GOT3 (cell line): ENCODE measurements around the gene PLA2G12A.

Source experiments
- DNase-seq: peaks from one replicate; lab custom pipeline; 2025; ENCODE audit warnings: mixed read lengths; lab: John Stamatoyannopoulos, UW

The PLA2G12A gene

DNA sequence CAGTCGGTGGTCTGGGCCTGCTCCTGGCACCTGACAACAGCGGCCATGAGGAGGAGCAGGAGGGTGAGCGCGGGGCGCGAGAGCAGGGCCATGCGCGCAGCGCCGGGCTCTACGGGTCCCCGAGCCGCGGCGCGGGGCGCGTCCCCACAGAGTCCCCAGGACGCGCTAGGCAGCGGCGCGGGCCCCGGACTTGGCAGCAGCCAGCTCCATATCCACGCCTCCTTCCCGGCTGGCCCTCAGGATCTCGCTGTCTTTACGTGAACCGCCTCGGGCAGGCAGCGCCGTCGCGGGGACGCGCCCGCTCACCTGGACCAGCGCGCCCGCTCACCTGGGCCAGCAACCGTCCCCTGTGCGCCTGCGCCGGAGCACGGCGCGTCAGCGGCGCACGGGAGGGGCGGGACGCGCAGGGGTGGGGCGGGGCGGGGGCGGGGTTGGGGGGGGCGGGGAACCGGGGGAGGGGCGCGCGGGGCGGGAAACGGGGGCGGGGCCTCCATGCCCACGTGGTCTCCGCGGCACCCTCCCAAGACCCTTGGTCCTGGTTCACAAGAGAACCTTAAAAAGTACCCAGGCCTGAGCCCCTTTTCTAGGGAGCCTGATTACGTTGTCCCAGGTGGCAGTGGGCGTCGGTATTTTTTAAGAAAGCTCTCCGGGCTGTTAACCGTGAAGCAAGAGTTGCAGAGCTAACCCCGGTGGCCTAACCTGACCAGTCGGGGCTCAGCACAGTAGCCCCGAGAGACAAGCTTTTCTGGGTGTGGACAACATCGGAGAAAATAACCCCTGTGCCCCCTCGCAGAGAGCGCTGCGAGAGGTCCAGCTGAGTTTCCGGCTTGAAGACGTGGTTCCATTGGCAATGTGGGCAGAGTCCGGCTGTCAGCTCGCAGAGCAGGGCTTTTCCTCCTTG lies at the start of gene PLA2G12A:
TSS of gene PLA2G12A (minus strand) at position 353 of the 901 bp plus-strand sequence. CDS start at position 92, 261 bp downstream.
- peak; percentile 40 for DNase-seq

DNA sequence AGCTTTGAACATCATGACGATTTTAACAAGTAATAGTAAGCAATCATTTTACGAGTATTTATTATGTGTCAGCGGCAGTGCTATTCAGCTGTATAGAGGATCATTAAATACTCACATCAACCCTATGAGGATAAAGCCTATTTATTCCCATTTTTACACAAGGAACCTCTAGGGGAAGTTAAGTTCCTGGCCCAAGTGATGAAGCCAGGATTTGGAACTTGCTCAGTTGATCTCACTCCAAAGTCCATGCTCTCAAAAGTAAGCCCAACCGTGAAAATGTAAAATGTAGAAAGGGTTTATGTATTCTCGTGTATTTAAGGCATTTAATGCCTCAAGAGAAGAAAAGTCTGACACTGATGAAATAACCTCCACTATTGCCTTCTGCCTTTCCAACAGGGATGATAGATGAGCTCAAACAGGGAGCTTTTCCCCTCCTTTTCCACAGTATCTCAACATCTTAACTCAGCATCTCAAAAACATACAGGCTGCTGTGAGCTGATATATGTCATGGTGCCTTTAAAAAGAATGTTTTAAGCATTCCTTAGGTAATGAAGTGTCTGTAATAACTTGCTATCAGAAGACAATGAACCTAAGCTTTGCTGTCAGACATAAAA lies 35.0 kb upstream of the PLA2G12A start:
- DNase-seq, result no peak

DNA sequence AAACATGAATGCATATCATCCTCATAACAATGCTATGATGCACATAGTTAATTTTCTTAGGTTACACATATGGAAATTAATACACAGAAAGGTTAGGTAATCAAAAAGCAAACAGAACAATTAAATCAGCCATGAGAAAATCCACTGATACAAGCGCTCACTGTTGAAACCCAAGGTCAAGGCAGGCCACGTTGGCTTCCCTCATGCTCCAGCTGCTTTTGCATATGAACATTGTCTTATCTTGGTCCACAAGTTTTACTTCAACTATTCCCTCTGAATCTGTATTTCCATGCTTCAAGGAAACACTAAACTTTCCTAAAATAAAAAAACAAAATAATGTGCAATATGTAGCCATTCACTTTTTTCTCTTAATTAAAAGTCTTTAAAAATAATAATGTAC lies 34.5 kb upstream of the PLA2G12A start:
- no peak for DNase-seq

DNA sequence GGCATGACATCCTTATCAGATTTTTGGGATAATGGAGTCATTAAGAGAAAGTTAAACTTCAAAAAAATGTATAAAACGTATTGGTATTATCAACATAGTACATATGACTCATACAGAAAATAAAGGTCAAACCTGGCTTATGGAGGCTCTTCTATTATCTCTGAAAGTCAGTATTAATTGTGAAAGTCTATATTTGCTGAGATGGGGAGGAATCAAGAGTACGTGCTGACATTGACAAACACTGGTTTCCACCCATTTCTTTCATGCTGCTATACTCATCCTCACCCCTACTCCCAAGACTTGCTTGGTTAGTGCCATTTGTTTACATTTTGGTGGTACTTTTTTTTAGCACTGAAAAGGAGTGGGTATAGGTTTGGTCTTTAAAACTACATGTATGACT lies 30.8 kb upstream of the PLA2G12A start:
- DNase-seq, result no peak

DNA sequence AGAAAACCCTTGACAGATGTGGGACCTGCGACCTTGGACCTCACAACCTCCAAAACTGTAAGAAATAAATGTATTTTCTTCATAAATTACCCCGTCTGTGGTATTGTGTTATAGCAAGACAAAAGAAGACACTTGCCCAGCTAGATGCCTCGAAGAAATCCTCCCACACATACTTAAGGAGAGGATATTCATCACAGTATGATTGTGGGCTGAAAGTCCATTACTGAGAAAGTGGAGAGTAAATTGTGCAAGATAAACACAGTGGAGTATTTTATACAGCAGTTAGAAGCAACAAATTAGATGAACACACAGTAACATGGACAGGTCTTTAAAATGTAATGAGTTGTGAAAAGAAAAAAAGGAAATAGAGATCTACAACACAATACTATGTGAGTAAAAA lies 25.8 kb upstream of the PLA2G12A start:
- DNase-seq, result no peak

DNA sequence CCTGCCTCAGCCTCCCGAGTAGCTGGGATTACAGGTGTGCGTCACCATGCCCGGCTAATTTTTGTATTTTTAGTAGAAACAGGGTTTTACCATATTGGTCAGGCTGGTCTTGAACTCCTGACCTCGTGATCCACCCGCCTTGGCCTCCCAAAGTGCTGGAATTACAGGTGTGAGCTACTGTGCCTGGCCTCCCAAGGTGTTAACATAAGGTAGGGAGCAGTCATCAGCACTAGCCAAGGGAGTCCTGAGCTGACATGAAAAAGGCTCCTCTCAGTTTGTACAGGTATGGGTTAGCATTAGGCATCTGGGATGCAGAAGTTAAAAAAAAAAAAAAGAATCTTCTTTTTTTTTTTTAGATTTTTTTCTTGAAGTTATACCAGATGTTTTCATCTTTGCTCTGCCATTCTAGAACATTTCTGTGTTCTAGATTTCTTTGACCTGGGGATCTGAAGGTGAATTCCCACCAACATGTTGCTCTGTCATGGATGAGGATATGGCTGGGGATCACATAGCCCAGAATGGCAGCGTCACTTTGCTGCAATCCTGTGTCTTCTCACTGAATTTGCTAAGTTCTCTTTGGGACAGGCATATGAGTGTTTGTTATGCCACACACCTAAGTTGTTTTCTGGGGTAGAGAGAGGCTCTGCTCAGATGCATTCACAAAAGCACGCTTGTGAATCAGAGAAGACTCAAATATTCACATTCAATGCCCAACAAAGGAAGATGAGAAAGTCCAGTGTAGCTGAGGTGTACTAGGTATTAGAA lies 24.4 kb upstream of the PLA2G12A start:
- no peak for DNase-seq

DNA sequence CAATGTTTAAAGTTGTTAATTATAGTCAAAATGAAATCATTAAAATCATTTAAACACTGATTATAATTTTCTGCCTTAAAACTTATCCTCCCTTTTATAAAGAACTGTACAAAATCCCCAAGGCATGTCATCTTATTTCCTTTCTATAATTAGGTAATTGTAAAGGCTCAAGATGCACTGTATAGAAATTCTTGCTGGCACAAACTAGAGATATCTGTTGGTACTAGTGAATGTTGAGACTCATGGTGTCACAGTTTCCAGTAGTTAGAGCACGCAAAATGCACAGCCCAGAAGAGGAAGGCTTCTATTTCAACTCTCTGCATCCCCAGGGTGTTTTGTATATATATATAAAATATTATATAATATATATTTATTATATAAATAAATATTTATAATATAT lies 22.7 kb upstream of the PLA2G12A start:
- no peak for DNase-seq

DNA sequence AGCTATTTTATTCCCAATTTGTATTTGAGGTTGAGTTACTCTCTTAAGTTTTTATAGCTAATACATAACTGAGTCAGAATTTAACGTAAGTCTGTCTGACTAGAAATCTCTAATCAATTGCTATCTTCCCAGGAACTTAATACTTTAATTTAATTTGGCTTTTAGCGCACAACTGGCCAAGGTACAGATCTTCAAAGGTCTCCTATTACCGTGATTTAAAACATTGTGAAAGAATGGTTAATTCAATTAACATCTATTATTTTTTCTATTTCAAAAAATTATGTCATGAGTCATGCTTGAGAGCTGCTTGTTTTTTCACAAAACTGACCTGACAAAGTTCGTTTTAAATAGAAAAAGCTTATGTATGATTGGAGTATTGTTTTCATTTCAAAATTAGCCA lies 22.0 kb upstream of the PLA2G12A start:
- no peak for DNase-seq

DNA sequence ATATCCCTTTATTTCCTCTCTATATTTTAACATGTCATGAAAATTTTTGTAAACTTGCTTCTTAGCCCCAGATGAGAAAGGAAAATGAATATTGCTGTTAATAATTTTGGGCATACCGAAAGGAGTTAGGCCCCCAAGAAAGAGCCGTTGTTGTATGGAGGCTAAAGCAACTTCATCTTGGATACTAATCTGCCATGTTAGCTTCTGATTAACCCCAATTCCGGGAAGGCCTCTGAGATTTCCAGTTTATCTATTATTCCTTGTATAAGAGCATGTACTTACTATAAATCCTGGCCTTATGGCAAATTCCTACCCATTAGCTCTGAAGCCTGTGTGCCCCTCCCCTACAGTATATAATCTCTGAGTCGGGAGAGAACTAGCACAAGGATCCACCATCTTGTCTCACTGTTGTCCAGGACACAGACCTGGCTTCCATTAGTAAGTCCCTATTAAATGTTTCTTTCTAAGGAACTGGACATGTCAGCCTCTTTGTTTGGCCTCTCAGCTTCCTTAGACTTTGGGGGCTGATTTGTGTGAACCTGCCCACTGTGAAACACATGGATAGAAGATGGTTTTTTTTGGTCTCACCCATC lies 20.9 kb upstream of the PLA2G12A start:
- DNase-seq, result no peak

DNA sequence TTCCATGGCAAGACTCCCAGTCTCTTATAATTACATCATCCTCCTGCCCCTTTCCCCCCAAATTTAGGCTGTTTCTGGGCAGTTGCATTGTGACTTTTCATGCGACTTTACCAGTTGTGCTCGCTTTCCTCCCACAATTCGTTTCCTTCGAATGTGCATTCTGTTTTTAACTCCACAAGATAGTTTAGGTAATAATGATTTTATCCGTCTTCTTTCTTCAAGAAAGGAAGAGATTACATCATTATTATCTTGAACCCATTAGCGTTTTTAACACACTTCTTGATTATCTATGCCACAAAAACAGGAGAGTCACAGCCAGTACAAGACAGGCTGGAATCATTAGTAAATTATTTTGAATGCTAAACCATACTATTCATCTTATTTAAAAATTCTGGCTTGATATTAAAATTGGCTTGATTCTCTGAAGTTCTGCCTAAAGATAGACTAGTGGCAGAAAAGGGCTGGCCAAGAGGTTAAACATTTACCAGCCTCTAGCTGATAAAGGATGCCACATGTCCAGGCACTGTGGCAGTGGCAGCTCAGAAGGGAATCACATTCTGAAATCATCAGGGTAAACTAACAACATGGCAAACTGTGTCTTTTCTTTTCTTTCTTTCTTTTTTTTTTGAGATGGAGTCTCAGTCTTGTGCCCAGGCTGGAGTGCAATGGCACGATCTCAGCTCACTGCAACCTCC lies 19.7 kb upstream of the PLA2G12A start:
- DNase-seq, result no peak

DNA sequence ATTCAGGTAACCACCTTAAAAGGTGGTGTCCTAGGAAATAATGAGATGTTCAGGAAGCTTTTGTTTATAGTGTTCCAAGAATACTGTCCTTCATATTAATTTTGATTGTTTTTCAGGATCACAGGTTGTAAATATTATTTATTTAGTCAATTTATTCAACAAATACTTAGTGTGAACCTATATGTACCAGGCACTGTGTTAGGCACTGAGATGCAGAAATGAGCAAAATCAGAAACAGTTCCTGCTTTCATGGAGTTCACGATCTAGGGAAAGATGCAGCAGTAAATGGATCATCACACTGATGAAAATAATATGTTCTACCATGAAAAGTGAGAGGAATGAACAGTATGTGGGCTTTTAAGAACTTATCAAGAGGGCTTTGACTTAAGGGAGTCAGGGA lies 18.2 kb upstream of the PLA2G12A start:
- DNase-seq, result no peak

DNA sequence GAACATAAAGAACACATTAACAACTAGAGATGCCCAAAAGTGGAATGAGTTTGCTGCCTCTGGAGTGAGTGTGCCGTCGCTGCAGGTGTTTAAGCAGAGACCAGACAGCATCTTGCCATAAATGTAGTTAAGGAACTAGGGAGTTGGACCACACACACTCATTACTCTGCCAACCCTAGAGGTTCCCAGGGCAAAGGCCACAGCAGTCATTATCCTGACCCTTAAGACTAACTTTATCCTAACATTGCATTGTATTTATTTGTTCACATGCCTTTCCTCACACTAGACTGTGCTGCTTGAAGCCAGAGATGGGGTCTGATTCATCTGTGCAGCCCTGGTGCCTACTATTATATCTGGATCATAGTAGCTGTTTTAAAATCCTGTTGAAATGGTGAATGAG lies 16.9 kb upstream of the PLA2G12A start:
- DNase-seq, result no peak

DNA sequence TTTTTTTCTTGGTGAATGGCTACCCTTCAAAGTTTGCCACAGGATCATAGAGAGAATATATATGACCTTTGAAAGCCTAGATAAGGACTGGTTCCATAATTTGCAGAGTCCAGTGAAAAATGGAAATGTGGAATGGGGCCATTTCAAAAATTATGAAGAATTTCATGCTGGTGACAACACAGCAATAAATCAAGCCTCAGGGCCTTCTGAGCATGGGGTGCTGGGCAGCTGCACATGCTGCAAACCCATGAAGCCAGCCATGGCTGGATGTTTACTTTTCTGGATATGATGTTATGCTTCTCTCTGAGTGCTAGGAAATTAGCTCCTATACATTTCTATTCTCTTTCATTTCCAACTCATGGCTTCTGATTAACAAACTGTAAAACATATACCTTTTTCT lies 16.0 kb upstream of the PLA2G12A start:
- no peak for DNase-seq

DNA sequence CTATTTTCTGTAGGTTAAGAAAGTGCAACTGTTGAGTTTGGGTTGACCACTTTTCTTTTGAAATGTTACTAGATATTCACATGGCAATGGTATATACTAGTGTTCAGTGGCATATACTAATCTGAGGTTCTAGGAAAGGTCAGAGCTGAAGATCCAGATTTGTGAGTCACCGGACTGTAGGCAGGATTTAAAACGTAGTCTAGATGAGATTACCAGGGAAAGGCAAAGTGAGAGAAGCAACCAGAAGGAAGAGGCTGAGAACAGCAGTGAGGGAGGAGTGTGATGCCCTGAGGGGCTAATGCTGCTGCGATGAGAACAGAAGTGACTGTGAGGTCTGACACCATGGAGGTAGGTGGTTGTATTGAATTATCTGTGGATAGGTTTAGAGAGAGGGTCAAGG lies 9.7 kb upstream of the PLA2G12A start:
- DNase-seq, result no peak

DNA sequence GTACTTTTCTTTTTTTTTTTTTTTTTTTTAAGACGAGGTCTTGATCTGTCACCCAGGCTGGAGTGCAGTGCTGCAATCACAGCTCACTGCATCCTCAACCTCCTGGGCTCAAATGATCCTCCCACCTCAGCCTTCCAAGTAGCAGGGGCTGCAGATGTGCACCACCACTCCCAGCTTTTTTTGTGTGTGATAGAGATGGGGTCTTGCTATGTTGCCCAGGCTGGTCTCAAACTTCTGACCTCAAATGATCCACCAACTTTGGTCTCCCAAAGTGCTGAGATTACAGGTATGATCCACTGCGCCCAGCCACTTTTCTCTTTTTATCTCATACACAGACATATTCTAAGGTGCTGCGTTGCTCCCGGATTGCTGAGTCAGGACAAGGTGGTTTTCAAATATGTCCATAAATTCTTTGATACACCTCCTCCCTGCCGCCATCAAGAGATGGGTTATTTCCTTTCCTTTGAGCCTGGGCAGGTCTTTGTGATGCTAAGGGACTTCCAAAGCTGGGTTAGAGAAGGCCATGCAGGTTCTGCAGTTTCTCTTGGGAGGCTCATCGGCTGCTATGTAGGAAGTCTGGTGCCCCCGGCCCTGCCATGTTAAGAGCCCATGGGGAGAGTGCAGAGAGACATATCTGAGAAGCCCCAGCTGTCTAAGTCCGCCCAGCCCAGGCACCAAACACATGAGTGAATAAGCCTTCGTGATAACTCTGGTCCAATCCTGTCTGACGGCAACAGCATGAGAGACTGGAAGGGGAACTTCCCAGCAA lies 8.4 kb upstream of the PLA2G12A start:
- no peak for DNase-seq

DNA sequence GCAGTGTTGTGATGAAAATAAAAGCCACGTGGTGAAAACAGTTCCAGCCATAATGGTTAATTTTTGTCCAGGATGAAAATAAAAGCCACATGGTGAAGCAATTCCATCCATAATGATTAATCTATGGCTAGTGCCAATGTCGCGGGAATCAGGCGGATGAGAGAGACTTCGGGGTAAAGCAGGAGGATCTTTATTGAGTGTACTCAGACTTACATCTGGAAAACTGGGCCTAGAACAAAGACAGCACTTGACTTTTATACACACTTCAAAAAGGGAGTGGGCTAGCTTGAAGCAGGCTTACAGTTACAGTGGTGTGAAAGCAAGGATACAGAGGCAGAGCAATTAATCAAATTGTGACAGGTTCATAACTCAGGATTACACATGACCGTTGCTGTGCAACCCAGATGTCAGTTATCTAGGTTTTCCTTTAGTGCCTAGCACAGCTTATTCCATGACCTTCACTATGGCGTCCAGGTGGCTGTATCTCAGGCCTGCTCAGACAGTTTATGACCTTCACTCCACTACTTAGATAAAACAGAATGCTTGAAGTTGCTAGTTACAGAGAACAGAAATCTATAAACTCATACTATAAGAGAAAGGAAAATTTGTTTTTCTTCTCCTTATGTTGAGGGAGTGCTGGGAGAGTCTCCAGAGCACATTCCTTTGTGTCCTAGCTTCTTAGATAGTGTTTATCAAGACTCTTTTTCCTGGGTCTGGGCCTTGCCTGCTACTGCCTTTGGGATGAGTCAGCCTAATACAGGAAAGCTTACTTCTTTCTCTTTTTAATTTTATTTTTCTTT lies 5.9 kb upstream of the PLA2G12A start:
- DNase-seq, result no peak

DNA sequence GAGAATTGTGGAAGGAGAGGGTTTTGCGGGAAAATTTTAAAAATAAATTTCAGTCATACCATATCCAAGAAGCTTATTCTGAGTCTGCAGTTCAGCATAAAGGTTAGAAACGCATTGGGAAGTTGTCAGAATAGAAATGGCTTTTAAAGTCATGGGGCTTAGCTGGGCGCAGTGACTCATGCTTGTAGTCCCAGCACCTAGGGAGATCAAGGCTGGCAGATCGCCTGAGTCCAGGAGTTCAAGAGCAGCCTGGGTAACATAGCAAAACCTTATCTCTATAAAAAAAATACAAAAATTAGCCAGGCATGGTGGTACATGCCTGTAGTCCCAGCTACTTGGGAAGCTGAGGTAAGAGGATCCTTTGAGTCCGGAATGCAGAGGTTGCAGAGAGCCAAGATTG lies 3.9 kb upstream of the PLA2G12A start:
- DNase-seq, result no peak

DNA sequence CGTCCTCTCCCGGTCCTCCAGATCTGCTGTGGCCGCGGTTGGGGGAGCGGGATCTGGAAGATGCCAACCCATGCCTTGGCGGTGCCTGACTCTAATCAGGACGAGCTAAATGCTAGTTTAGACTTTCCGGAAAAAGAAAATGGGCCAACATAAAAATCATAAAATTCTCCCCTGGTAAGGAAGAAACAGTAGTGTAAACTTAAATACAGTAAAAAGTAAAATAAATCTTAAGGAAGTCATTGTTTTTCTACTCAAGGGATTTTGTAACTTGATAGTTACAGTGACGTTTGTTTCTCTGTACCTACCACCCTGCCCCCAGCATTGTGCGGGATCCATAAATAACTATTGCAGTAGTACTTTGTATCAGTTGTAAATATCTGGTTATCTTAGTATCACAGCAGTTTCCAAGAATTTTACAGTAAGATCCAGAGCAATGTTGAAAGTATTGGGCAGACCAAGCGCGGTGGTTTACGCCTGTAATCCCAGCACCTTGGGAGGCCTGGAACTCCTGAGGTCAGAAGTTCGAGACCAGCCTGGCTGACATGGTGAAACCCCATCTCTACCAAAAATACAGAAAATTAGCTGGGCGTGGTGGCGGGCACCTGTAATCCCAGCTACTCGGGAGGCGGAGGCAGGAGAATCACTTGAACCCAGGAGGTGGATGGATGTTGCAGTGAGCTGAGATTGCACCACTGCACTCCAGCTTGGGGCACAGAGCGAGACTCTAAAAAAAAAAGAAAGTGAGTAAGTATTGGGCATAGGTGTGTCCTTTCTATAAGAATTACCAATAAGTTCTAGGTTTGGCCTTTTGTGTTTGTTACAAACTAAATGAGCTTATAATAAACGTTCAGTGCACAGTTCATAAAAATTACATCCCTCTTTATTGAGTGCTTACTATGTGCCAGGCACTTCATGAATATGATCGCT lies 1.0 kb upstream of the PLA2G12A start:
- DNase-seq, result no peak

DNA sequence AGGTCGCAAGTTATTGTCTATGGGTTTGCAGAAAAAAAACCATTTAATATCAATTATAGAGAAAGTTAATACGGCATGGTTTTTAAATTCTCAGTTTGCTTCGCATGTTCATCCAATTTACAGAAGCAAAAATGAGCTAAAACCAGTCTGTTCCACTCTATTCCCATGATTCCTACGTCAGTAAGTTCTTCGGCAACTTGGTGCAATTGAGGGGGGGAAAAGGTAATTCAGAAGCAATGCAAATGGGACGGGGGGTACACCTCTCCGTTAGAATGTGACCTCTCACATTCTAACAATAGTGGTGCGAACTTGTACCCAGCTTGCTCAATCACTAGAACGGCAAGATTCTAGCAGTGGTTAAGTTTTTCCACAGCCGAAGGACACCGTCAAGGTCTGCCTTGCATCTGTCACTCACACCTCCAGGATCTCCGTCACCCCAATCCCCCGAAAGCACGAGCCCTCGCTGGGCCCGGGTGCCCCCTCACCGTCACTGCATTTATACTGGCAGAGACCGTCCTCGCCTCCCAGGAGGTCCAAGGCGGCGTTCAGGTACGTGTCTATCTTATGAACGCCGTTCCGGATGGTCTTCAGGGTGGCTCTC lies 653 bp downstream of the PLA2G12A start:
- DNase-seq, result no peak
